CD4-positive, CD25-positive, alpha-beta regulatory T cell (primary cell): ENCODE results near the gene PNPO. TPM values are rescaled to one million over a fixed set of nuclear protein-coding genes. Genes with fewer than 3 reads are reported as not detected.

ENCODE experiments used
- ATAC-seq, 2 donors: fragments of 150-1000 bp; cut with Tn5 transposase; one replicate each; pipeline ENCODE4 v1.10.0; 2021; ENCODE audit warnings: low read depth in 2 of 2, moderate number of reproducible peaks in 2 of 2, moderate library complexity in 1 of 2
- DNase-seq, 3 donors: peaks; one replicate each; pipeline versions ENCODE4 v3.0.0 to v3.0.0-alpha.2; 2012 to 2022; ENCODE audit warnings: mixed read lengths in 1 of 3
- H3K27ac ChIP-seq: one replicate; pipeline ENCODE4 v1.7.0; 2013; ENCODE audit warnings: mild to moderate bottlenecking, low read length; ENCODE audit not compliant: insufficient read depth, poor library complexity, severe bottlenecking
- H3K27me3 ChIP-seq: one replicate; pipeline ENCODE4 v1.7.0; 2013; ENCODE audit warnings: low read length; ENCODE audit not compliant: control insufficient read depth, insufficient read depth
- H3K36me3 ChIP-seq: one replicate; pipeline ENCODE4 v1.7.0; 2013; ENCODE audit warnings: mild to moderate bottlenecking, low read length, moderate library complexity; ENCODE audit not compliant: control insufficient read depth, insufficient read depth
- H3K4me1 ChIP-seq: 2 replicates; pipeline ENCODE4 v1.7.0; 2013; ENCODE audit warnings: mild to moderate bottlenecking, low read length; ENCODE audit not compliant: insufficient read depth, control insufficient read depth, poor library complexity, severe bottlenecking
- H3K4me3 ChIP-seq: one replicate; pipeline ENCODE4 v1.7.0; 2013; ENCODE audit warnings: low read depth, mild to moderate bottlenecking, low read length, moderate library complexity
- H3K9me3 ChIP-seq, 2 experiments: 1 replicate in 1 of 2; 2 replicates in 1 of 2; pipeline ENCODE4 v1.7.0; 2013; ENCODE audit warnings: low read length in 2 of 2, mild to moderate bottlenecking in 1 of 2, moderate library complexity in 1 of 2; ENCODE audit not compliant: control insufficient read depth in 2 of 2
- H3K27ac Mint-ChIP-seq, 3 donors: one replicate each; pipeline ENCODE4 v1.8.0; 2020 to 2022; ENCODE audit warnings: mild to moderate bottlenecking in 3 of 3, mixed read lengths in 3 of 3, moderate library complexity in 2 of 3
- H3K27me3 Mint-ChIP-seq: one replicate; pipeline ENCODE4 v1.8.0; 2022; ENCODE audit warnings: mild to moderate bottlenecking, mixed read lengths
- H3K36me3 Mint-ChIP-seq: one replicate; pipeline ENCODE4 v1.8.0; 2020; ENCODE audit warnings: mixed read lengths
- H3K4me1 Mint-ChIP-seq, 4 donors: one replicate each; pipeline ENCODE4 v1.8.0; 2020 to 2022; ENCODE audit warnings: mixed read lengths in 4 of 4, mild to moderate bottlenecking in 1 of 4
- H3K4me3 Mint-ChIP-seq, 4 donors: one replicate each; pipeline ENCODE4 v1.8.0; 2020 to 2022; ENCODE audit warnings: mild to moderate bottlenecking in 4 of 4, mixed read lengths in 4 of 4, moderate library complexity in 3 of 4
- H3K9me3 Mint-ChIP-seq, 7 donors: one replicate each; pipeline ENCODE4 v1.8.0; 2020 to 2022; ENCODE audit warnings: mixed read lengths in 7 of 7, mild to moderate bottlenecking in 3 of 7, moderate library complexity in 2 of 7
- polyA plus RNA-seq, 4 donors: library from polyadenylated mRNA; unstranded; fragments of 300-500 nt; fragmentation: Illumina TruSeq; gene quantifications; one replicate each; pipeline ENCODE4 v1.2.3, GENCODE V29; 2021
- total RNA-seq: library from RNA; stranded (reverse); gene quantifications from one replicate; pipeline ENCODE4 v1.2.3, GENCODE V29; 2022

The PNPO gene
- total and polyA plus RNA-seq, 5 donors from 2014 or later, result 7.8 to 25.5 (median 18.9) TPM

DNA sequence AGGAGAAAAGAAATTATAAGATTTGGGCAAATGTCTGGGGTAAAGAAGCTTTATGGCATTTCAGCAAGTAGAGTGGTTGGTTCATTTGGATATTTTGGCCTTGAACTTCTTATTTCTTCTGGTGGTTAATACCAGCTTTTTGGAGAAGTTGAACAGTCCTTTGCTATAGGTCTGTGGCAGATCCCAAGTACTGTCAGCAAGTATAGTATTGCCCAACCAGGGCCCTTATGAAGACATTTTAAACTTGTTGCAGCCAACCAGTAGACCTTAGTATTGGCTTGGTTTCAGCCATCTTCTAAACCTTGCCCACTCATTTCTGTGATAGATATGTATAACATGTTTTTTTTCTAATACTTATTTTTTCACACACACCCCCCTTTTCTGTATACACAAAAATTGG is 43.1 kb upstream of the PNPO start:
- no peak for ATAC-seq
- Mint-ChIP-seq H3K27me3 (peaks cover 5% of the 10 kb centered on the region), H3K4me3 (peak overlapping the region in 3 of 4 donors; percentile 22 to 97 (median 96)), H3K9me3 (no peaks in the 10 kb centered on the region), H3K27ac (peak overlapping the region in 1 of 3 donors; percentile 86), H3K4me1 (peaks cover 15 to 78% (median 55%) of the 10 kb centered on the region in 4 donors), H3K36me3 (peaks cover 20% of the 10 kb centered on the region)
- no peak for DNase-seq
- no peaks in the 10 kb centered on the region for H3K27me3 ChIP-seq
- H3K9me3 ChIP-seq, result no peaks in the 10 kb centered on the region
- no peak overlapping the region for H3K27ac ChIP-seq
- no peak overlapping the region for H3K4me3 ChIP-seq
- H3K4me1 ChIP-seq, result peaks cover 22% of the 10 kb centered on the region
- H3K36me3 ChIP-seq, result peaks cover 12% of the 10 kb centered on the region

DNA sequence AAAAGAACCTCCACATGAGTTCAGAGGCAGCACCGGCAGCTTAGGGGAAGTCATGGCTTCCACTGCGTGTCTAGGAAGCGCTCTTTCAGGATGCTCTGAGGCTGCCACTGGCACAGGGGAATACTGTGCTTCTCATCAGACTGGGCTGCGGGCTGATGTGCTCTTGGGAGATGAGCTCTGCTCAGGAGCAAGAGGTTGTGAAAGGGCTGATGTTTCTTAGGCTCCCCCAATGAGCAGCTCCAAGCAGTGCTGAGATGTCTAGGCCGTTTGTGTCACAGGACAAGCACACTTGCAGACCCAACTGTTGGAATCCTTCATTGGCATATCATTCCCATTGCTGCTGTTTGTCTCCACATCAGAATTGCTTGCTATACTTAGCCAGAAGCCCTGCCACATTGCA is 41.7 kb upstream of the PNPO start:
- H3K27me3 Mint-ChIP-seq, result peaks cover 5% of the 10 kb centered on the region
- no peaks in the 10 kb centered on the region for H3K27me3 ChIP-seq
- H3K36me3 Mint-ChIP-seq, result peaks cover 24% of the 10 kb centered on the region
- ATAC-seq, result no peak
- H3K27ac ChIP-seq, result no peak overlapping the region
- peaks cover 12% of the 10 kb centered on the region for H3K36me3 ChIP-seq
- DNase-seq, result no peak
- H3K9me3 Mint-ChIP-seq, result no peaks in the 10 kb centered on the region
- H3K4me1 Mint-ChIP-seq, result peaks cover 15 to 71% (median 47%) of the 10 kb centered on the region in 4 donors
- no peaks in the 10 kb centered on the region for H3K9me3 ChIP-seq
- peaks cover 21% of the 10 kb centered on the region for H3K4me1 ChIP-seq
- H3K4me3 ChIP-seq, result no peak overlapping the region
- no peak overlapping the region for H3K27ac Mint-ChIP-seq
- peak overlapping the region in 1 of 4 donors; percentile 58 for H3K4me3 Mint-ChIP-seq

DNA sequence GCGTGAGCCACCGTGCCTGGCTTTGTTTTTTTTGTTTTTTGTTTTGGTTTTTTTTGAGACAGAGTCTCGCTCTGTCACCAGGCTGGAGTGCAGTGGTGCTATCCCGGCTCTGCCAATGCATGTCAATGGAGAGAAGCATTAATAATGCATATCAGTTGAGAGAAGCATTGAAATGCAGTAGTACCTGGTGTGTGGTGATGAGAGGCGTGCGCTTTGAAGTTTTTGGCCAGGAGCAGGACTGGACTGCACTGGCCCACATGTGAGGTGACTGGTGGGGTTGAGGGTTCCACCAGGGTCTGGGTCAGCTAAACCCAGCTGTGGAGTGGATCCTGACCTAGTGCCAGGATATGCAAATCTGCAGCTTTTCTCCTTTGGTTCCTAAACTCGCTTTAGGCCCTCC is 39.9 kb upstream of the PNPO start:
- Histone ChIP-seq H3K4me1 (peaks cover 14% of the 10 kb centered on the region), H3K36me3 (peaks cover 17% of the 10 kb centered on the region), H3K4me3 (no peak overlapping the region), H3K27me3 (no peaks in the 10 kb centered on the region), H3K27ac (no peak overlapping the region), H3K9me3 (no peaks in the 10 kb centered on the region)
- no peaks in the 10 kb centered on the region for H3K27me3 Mint-ChIP-seq
- peaks cover 15 to 68% (median 46%) of the 10 kb centered on the region in 4 donors for H3K4me1 Mint-ChIP-seq
- peaks cover 33% of the 10 kb centered on the region for H3K36me3 Mint-ChIP-seq
- peak overlapping the region in 2 of 4 donors; percentile 53 to 88 for H3K4me3 Mint-ChIP-seq
- H3K9me3 Mint-ChIP-seq, result no peaks in the 10 kb centered on the region
- no peak for DNase-seq
- H3K27ac Mint-ChIP-seq, result peak overlapping the region; percentile 15 to 89 (median 82)
- no peak for ATAC-seq

DNA sequence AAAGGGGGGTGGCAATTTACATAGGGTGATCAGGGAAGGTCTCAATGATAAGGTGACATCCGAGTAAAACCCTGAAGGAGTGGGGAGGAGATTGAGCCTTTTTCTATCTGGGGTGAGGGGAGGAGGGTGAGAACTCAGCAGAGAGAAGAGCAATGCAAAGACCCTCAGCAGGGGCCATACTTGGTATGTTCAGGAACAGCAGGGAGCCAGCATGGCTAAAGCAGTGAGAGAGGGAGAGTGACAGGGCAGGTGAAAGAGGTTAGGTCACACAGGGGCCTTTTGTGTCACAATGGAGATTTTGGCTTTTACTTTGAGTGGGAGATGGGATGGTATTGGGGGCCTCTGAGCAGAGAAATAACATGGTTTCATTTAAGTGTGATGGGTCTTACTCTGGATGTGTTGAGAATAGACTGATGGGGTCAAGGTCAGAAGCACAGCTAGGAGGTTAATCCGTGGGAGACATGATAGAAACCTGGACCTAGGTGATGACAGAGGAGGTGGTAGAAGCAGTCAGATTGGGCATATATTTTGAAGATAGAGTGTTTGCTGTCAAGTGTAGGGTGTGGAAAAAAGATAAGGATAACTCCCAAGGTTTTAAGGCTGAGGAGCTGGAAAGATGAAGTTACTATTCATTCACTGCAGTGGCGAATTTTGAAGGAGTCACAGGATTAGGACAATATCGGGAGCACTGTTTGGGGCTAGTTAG is 39.2 kb upstream of the PNPO start:
- H3K27ac Mint-ChIP-seq, result peak overlapping the region in 2 of 3 donors; percentile 51 to 89
- H3K4me3 ChIP-seq, result no peak overlapping the region
- H3K4me3 Mint-ChIP-seq, result peak overlapping the region in 1 of 4 donors; percentile 53
- H3K36me3 ChIP-seq, result peaks cover 17% of the 10 kb centered on the region
- no peak overlapping the region for H3K27ac ChIP-seq
- H3K4me1 ChIP-seq, result peaks cover 7% of the 10 kb centered on the region
- peaks cover 33% of the 10 kb centered on the region for H3K36me3 Mint-ChIP-seq
- H3K9me3 Mint-ChIP-seq, result no peaks in the 10 kb centered on the region
- no peaks in the 10 kb centered on the region for H3K27me3 Mint-ChIP-seq
- peaks cover 15 to 69% (median 47%) of the 10 kb centered on the region in 4 donors for H3K4me1 Mint-ChIP-seq
- no peak for ATAC-seq
- H3K9me3 ChIP-seq, result no peaks in the 10 kb centered on the region
- DNase-seq, result no peak
- no peaks in the 10 kb centered on the region for H3K27me3 ChIP-seq

DNA sequence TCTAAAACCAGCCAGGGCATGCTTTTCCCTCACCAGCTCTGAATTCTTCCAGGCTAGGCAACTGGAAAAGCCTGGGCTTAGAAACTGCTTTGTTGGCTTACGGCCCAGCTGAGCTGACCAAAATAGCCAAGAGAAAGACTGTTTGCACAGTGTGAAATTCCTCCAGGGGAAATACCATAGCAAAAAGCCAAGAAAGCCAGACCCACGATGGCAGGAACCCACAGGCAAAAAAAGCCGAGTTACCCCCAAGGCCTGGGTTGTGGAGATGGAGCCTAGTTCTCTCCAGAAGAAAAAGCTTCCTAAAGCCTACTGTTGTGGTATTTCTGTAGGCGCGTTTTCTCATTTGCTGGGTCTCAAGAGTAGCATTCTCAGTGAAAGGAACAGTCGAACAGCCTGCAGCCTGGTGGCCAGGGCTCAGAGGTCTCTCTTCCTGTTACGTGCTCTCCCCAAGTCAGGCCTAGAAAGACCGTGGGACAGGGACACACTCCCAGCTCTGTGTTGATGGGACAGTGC is 36.1 kb upstream of the PNPO start:
- Histone ChIP-seq H3K9me3 (no peaks in the 10 kb centered on the region), H3K27ac (no peak overlapping the region), H3K27me3 (no peaks in the 10 kb centered on the region), H3K36me3 (peaks cover 16% of the 10 kb centered on the region), H3K4me3 (no peak overlapping the region), H3K4me1 (peaks cover 4% of the 10 kb centered on the region)
- peaks cover 11 to 63% (median 37%) of the 10 kb centered on the region in 4 donors for H3K4me1 Mint-ChIP-seq
- H3K27ac Mint-ChIP-seq, result peak overlapping the region in 1 of 3 donors; percentile 81
- DNase-seq (no peak), ATAC-seq (no peak)
- H3K4me3 Mint-ChIP-seq, result peak overlapping the region in 1 of 4 donors; percentile 26
- H3K27me3 Mint-ChIP-seq, result no peaks in the 10 kb centered on the region
- no peaks in the 10 kb centered on the region for H3K9me3 Mint-ChIP-seq
- peaks cover 38% of the 10 kb centered on the region for H3K36me3 Mint-ChIP-seq

DNA sequence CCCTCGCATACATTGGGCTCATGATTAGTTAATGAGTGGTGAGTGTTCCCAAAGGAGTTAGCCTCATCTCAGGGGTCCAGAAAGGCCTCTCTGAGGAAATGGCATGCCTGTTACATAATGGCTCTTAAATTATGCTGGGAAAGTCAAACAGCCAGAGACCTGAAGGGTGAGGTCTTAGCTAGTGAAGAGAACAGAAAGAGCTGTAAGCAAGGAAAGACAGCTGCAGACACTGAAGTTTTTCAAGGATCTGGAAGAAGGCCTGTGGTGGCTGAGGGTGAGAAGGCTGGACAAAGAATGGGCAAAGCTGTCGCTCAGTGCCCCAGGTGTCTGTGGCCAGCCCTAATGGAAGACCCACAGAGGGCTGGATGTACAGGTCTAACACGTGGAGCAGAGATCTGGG is 34.9 kb upstream of the PNPO start:
- ATAC-seq, result no peak
- H3K9me3 Mint-ChIP-seq, result no peaks in the 10 kb centered on the region
- peaks cover 4% of the 10 kb centered on the region for H3K4me1 ChIP-seq
- H3K4me1 Mint-ChIP-seq, result peaks cover 11 to 61% (median 37%) of the 10 kb centered on the region in 4 donors
- no peak for DNase-seq
- H3K36me3 Mint-ChIP-seq, result peaks cover 38% of the 10 kb centered on the region
- peaks cover 11% of the 10 kb centered on the region for H3K36me3 ChIP-seq
- no peaks in the 10 kb centered on the region for H3K27me3 Mint-ChIP-seq
- peak overlapping the region in 1 of 4 donors; percentile 26 for H3K4me3 Mint-ChIP-seq
- no peak overlapping the region for H3K4me3 ChIP-seq
- no peak overlapping the region for H3K27ac ChIP-seq
- H3K27ac Mint-ChIP-seq, result peak overlapping the region in 2 of 3 donors; percentile 77 to 81
- H3K9me3 ChIP-seq, result no peaks in the 10 kb centered on the region
- no peaks in the 10 kb centered on the region for H3K27me3 ChIP-seq

DNA sequence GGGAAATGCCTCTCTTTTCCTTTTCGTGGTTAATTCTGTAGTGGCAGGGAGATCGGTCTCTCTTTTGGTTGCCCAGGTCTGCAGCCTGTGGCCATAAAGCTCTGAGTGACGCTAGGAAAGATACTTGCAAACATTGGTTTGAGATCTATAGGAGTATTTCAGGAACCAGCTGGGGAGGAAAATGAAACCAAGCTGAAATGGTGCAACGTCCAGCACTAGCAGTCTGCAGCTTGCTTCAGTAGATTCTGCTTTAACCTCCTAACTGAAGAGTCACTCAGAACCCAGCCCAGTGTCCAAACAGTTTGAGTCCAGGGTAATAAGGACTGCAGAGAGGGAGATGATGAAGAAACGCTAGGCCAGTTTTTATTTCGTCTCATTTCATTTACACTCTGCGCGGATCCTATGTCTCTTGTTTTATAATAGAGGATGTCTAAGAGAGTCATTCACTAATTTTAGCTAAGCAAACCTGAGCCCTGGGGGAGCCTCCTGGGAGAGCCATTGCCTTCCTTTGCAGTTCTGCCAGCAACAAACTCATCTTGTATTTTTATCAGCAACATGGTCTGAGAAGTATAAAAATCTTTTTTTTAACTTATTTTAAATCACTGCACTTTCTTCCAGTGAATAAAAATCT is 33.3 kb upstream of the PNPO start:
- Mint-ChIP-seq H3K36me3 (peaks cover 25% of the 10 kb centered on the region), H3K9me3 (no peaks in the 10 kb centered on the region), H3K27me3 (no peaks in the 10 kb centered on the region), H3K27ac (no peak overlapping the region), H3K4me1 (peaks cover 0 to 53% (median 29%) of the 10 kb centered on the region in 4 donors), H3K4me3 (no peak overlapping the region)
- Histone ChIP-seq H3K36me3 (peaks cover 11% of the 10 kb centered on the region), H3K9me3 (no peaks in the 10 kb centered on the region), H3K4me1 (peaks cover 4% of the 10 kb centered on the region), H3K27ac (no peak overlapping the region), H3K27me3 (no peaks in the 10 kb centered on the region), H3K4me3 (no peak overlapping the region)
- DNase-seq, result no peak
- ATAC-seq, result no peak
